ENCODE data around the gene BCAS3. TPM values are rescaled to one million over a fixed set of nuclear protein-coding genes. Genes with fewer than 3 reads are reported as not detected.
"Not testable (repeated sequence)": the region's sequence is repeated elsewhere in the genome, so short reads cannot be mapped to it uniquely, and the experiment has no call there.

BCAS3 gene
- total RNA-seq, 1 donor from 2014 or later = 50.8 TPM

DNA sequence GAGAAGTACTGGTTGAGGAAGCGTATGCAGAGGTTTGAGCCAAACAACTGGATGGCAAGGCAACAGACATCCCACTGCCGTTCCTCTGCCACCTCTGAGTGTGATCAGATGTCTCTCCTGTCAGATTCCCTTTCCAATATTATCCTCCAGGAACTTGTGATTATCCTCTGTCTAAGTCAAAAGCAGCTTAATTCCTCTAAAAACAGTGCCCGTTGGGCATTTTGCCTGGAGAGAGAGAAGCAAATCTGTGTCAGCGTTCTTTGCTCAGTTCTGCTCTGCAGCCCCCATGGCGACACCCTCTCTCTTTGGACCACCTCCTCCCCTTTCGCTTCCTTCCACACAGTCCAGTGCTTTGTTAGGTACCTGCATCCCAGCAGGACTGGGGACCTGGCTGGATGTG is 665.9 kb downstream of the BCAS3 start:
- no peak for DNase-seq

DNA sequence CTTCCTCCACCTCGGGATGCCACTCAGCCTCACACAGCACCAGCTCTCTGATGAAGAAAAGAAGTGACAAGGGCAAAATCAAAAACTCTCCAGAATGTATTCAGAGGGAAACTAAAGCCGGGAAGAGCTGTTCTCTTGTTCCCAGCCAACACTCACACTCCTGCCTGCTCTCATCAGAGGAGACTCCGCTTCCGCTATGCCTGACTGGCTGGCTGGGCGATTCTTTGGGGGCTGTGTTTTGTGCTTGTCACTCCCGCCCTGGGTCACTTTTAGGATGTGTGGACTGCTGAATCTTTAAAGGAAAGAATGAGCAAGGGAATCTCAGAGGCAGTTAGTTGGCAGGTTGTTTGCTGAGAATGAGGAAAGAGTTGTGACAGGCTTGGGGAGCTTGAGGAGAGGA is 667.4 kb downstream of the BCAS3 start:
- DNase-seq = no peak

DNA sequence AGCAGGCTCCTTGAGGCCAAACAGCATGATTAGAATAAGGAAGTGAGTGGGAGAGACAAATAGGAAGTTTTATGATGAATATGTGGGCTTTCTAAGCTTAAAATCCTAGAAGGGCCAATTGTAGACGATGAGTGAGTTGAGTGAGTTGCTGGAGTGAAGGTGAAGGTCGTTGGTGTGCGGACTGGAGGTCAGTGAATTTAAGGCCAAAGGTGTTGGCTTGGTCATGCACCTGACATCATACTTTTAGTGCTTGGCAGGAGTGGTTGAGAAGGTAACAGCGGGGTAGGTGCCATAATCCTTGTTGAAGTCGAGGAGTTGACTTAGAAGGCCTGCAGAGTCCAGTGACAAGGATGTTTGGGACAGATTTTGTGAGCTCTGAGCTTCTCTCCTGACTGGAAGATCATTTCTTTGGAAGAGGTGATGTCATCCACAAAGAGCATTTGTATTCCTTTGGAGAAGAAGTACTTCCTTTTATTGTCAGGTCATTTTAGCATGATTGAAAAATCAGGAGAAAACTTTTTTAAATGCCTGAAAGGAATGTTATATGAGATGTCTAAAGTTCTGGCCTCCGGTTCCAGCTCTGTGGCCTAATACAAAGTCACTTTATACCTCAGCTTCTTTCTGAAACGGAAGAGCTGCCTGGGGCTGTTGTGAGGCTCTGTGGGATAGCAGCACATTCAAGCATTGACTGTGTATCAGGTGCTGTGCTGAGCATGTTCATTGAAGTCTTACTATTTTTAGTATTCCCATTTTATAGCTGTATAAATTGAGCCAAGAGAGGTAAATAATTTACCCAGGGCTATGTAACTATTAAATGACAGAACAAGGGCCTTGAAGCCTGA is 668.4 kb downstream of the BCAS3 start:
- DNase-seq = no peak

DNA sequence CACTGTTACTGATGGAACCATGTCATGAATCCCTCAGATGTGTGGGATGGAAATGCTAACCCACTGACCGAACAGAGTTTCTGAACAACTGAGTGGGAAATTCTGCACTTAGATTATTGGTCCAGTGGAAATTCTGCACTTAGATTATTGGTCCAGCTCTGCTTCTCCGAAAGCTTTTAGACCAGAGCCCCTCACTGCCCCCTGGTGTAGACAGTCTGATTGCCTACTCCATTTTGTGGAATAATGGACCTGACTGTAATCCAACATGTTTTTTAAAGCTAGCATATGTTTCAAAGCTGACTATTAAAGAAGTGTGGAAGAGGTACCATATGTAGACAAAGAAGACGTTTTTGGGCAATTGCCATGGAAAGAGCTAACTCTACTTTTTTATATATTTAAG is 671.7 kb downstream of the BCAS3 start:
- DNase-seq = no peak

DNA sequence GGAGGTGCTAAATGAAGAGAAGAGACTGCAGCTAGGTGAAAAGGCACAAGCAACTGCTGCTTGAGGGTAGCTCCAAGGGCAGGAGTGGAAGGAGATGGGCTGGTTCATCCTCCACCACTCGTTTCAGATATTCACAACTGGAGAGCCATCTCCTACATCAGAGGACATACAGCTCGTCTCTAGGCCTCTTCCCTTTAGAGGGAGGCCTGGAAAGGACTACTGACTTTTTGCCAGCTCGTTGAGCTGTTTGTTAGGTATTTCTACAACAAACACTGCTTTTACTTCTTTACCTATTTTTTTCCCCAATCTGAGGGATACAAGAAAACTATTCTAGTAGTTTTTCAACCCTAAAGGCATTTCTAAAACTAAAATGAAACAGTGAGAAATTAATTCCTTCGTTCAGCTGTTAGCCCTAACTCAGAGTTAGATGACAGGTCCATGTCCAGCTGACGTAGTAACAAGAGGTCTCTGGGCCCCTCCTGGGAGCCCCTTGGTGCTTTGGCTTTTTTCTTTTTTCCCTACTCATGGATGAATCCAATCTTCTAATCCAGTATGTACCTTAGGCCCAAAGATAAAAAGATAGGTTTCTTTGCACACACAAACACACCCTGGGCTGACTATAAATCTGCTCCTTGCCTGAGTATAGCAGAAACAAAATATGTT is 674.2 kb downstream of the BCAS3 start:
- DNase-seq = no peak

DNA sequence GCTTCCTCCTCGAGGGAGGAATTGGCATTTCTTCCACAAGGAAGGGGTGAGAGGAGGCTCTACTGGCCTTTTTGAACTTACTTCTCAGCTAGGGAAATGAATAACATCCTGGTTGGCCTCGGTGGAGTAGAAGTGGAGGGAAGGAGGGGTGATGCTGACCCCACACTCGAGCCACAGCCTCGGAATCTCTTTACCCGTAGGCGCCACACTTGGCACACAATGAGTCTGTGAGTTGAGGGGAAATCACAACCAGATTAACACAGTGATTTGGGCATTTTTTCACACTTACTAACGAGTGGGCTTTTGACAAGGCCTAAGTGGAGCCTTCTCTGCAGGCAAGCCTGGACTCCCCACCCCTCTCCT is 674.7 kb downstream of the BCAS3 start:
- DNase-seq = no peak

DNA sequence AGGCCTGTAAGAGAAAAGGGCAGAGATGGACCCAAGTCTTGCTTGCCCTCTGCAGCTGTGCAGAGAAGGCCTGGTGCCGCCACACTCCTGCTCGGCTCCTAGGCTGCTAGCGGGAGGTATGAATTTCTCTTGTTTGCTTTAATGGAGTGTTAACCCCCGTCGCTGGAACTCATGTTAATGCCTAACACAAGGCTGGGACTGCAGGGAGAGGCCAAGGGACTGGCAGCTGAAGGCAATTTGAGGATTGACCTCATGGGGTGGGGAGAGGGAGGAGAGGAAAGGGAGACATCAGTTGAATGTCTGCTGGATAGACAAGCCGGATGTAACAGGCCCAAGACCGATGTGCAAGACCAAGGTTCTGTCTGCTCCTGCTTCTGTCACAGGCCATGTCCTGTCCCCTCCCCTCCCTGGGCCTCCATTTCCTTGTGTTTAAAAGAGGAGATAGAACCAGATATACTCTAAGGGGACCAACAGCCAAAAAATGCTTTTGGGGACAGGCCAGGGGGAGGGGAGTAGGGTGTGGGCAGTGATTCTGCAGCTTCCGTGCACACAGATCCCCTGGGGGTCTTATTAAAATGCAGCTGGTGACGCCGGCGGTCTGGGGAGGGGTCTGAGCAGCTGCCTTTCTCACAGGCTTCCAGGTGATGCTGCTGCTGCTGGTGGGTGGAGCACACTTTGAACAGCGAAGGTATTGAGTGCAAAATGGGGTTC is 675.3 kb downstream of the BCAS3 start:
- DNase-seq = no peak

DNA sequence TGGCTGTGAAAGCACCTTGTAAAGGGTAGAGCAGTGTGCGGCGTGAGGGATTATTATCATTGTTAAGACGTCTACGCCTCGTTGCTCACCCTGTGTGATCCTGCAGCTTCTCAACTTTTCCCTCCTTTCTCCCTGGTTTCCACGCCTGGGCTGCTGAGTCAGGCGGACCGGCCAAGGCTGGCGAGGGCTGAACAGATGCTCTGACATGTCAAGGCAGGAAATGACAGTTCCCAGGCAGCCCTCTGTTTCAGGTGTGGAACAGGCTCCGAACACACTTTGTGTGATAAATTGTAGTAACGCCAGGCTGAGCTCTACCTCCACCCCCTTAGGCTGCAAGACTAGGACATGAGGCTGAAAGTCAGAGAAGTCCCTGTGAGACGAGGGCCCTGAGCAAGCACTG is 676.0 kb downstream of the BCAS3 start:
- DNase-seq = no peak

DNA sequence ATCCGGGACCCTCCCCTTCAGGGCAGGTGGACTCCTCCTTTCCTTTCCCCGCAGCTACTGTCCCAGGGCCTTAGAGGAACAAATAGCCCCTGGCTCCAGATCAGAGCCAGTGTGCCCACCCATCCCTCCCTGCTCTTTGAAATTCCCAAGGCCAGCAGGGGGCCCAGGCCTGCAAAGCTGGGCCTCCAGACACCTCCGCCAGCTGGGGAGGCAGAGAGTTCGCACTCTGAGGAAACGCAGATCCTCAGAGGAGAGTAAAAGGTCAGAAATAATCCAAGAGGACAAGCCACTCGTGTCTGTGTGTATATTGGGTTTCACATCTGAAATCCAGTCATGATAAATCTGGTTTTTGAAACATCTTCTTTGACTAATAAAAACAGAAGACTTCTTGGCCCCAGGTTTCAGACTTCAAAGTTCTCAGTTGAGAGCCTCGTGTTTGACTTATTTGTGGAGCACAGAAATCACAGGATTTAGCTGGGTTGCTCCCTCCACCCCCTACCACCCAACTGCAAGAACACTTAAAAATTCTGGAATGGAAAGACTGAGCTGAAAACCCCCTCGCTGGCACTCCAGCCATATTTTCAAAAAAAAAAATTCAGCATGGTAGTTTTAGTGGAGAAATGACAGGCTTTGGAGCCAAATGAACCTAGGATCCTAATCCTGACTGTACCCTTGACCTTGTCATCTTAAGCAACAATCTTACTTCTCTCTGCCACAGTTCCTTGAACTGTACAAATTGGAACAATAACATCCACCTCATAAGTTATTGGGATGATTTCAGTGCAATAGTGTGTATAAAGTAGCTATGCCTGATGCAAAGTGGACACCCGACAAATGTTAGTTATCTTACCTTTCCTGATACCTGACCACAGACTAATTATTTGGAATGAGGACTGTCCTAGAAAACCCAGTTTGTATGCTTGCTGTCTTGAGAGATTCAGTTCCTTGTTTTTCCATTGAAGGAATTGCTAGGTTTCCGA is 677.5 kb downstream of the BCAS3 start:
- DNase-seq = no peak

DNA sequence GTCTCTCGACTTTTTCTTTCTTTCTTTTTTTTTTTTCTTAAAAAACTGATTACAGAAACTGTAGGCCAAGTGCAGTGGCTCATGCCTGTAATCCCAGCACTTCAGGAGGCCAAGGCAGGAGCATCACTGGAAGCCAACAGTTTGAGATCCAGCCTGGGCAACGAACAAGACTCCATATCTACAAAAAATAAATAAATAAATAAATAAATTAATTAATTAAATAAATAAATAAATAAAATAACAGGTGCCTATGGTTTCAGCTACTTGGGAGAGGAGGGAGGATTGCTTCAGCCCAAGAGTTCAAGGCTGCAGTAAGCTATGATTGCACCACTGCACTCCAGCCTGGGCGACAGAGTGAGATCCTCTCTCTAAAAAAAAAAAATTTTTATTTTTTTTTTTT is 679.4 kb downstream of the BCAS3 start:
- DNase-seq = not testable (repeated sequence)

DNA sequence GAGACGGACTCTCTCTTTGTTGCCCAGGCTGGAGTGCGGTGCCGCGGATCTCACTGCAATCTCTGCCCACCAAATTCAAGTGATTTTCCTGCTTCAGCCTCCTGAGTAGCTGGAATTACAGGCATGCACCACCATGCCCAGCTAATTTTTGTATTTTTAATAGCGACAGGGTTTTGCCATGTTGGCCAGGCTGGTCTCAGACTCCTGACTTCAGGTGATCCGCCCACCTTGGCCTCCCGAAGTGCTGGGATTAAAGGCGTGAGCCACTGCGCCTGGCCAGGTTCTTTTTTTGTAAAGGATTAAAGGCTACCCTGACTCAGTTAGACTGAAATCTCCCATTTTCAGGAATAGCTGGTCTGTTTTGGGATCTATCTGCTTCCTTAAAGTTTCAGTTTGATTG is 681.9 kb downstream of the BCAS3 start:
- not testable (repeated sequence) for DNase-seq

DNA sequence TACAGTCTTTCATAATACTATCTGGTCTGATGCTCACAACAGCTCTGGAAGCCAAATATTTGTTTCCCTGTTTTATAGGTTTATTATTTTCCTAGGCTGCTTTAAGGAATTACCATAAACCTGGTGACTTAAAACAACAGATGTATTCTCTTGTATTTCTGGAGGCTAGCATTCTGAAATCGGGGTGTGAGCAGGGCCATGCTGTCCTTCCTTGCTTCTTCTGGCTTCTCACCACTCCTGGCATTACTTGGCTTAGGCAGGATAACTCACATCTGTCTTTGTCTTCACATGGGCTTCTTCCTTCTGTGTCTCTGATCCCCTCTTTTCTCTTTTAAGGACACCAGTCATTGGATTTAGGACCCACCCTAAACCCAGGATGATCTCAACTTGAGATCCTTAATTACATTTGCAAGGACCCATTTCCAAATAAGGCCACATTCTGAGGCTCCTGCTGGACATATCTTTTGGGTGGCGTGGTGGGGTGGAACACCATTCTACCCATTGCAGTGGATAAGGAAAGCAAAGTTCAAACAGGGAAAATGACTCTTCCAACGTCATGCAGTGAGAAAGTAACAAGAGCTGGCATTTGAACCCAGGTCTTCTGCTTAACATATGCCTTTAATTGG is 682.8 kb downstream of the BCAS3 start:
- no peak for DNase-seq

DNA sequence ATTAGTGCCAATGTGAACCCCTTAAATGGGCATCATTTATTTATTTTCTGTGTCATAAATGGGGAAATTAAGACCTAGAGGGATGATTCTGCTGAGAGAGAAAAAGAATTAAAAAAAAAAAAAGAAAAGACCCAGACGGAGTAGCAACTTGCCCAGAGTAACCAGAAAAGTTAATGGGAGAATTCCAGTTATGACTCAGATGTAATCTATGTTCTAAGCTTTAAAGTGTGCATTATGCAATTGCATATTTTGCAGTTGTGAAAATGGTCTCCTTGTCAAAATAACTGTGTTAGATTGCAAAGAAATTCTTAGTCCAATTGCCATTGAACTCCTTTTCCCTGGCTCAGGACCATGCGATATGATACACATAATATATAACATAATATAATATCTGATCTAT is 683.4 kb downstream of the BCAS3 start:
- no peak for DNase-seq

DNA sequence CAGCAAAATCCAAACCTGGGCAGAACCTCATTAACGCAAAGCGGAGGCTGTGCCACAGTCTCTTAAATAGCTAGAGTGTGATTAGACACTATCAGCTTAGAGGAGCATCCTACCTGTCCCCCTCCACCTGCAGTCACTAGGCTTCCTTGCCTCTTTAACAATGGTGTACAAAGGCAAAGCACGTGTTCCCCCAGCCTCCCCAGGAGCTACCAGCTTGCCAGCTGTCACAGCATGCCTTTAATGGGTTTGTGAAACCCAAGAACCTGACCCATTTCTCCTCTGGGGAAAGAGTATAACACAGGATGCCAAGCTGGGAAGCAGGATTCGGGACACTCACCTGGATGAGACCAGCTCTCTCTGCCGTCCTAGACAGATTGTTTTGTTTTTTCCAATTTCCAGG is 684.7 kb downstream of the BCAS3 start:
- no peak for DNase-seq

DNA sequence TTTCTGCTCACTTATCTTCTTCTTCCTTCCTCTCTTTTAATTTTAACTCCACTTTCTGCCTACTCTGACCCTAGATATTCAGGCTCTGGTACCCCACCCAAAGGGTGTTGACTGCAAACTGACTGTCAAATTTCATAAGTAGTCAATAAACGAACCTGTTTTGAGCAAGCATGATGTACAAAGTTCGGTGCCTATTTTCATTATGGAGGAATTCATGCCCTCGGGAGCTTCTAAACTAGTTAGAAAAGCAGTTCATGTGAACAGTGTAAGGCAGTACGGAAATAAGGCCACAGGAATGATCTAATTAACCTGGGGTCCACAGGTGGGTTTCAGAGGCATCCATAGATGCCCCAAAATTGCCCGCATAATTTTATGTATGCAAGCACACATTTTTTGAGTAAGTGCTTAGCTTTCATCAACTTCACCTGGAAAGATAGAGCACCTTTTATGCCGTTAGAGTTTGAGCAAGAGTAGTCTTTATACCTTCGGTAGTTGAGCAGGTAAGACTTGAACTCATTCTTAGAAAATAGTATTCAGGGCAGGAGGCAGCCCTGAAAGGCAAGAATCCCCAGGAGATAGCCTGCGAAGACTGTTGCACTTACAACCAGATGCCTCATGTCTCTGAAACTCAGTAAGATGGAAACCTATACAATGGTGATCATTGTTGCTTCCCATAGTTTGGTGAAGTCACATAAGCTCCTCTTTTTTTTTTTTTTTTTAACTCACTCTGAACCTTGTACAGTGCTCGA is 685.4 kb downstream of the BCAS3 start:
- DNase-seq = no peak

DNA sequence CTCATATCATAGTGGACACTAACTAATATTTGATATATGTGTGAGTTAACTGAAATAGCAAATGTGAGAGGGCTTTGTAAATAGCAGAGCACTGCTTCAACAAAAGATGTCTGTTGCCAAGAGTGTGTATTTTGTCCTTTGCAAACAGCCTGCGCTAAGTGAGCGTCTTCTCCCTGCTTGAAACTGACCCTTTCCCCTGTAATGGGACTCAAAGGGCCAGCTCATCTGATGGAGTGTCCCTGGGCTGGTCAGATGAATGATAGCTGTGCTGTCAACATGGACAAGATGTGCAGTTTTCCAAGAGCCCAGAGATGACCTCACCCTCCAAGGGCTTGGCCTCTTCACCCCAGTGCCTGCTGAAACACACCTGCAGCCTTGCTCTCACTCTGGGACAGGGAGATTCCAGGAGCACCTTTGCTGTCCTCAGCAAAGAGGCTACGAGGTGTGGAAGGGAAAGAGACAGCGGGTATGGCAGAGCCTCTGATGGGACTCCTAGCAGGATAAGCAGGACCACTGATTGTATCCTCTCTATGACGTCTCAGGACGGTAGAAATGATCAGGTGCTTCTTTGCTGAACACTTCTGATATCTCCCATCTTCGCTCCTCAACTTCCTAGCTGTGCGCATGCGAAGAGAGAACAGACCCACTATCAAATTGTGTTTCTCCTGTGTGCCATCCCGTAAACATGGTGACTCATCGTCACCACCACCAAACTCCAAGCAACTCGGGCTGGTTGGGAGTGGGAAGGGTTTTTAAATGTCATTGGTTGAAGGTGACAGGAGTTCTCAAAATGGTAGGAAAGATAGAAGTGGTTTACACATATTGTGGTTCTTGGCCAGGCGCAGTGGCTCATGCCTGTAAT is 686.2 kb downstream of the BCAS3 start:
- DNase-seq = no peak

DNA sequence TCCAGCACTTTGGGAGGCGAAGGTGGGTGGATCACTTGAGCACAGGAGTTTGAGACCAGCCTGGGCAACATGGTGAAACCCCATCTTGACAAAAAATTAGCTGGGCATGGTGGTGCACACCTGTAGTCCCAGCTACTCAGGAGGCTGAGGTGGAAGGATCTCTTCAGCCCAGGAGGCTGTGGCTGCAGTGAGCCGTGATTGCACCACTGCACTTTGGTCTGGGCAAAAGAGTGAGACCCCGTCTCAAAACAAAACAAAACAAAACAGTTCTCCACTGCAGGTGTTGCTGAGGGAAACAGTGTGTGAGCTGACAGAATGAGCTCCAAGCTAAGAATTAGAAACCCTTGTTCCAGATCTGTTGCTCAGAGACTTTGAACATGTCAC is 686.8 kb downstream of the BCAS3 start:
- DNase-seq = no peak

DNA sequence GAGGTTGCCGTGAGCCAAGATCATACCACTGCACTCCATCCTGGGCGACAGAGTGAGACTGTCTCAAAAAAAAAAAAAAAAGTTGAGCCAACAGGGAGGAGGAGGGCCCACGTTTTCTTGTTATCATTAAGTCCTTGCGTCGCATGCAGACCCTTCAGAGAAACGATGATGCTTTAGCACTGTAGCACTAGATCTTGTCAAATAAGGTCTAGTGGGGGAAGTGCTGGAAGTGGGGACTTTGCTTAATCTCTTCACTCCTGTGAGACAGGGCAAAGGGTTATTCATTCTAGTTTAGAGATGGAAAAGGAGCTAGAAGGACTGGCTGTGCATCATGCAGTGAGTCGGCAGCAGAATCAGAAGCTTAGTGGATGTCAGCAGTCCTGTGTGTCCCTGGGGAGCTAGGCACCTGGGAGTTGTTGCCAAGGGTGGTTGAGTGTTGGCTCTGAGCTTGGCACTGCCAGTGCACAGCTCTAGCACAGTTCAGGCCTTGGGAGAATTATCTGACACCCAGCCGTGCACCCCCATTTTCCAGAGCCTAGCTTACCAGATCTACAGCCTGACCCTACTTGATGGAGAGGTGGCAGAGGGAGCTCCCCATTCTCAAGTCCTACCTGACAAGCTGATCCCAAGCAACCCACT is 688.5 kb downstream of the BCAS3 start:
- DNase-seq = no peak

DNA sequence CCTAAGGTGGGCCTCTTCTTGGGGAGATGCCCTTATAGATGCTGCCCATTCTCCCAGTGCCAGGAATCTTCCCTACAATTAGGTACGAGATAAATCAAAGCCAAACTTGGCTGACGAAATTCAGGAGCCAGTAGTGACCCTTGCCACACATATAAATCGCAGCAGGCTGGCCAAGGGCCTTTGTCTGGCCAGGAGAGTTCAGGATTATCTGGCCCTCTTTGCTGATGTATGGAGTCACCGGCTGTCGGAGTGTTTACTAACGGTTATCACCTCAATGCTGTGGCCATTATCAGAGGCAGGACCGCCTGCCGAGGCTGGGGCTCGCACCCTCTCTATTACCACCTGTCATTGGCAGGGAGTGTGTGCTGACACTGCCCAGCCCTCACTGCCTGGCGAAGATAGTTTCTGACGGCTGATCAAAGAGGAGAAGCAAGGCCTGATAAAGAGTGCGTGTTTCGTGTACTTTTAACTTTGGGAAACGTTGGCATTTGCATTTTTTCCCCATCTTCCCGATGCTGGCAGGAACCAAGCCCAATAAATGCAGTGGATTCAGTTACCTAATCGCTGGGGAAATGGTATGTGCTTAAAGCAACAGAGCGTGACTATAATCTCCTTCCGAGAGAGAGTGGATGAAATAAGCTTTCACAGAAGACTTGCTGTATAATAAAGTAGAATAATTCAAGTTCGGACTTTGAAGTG is 689.2 kb downstream of the BCAS3 start:
- no peak for DNase-seq
